ENCODE measurements around the gene ZBTB20. TPM values are rescaled to one million over a fixed set of nuclear protein-coding genes. Genes with fewer than 3 reads are reported as not detected.

The ZBTB20 gene
- total and polyA plus RNA-seq, 9 donors: 4.3 to 160 (median 107) TPM

GRCh38 chr3:115148142-115148790 lies 1.2 kb upstream of the ZBTB20 start:
- no peaks in the 10 kb centered on the region for H3K36me3 ChIP-seq
- no peaks in the 10 kb centered on the region for H3K4me1 ChIP-seq (ENCODE audit: insufficient read depth)
- TF ChIP-seq EP300 (IDR thresholded peaks at IDR 0.05) (no peak), POLR2A (IDR thresholded peaks at IDR 0.05) (peak; percentile 0), CTCF (IDR thresholded peaks at IDR 0.05) (peak in 1 of 3 donors; percentile 13)
- DNase-seq: no peak
- 1% methylated on average over 20 of the region's 20 CpGs for WGBS, 3 donors
- peak overlapping the region; percentile 87 for H3K4me3 ChIP-seq
- intact Hi-C loops (cut with DNase I): loop anchor here in 1 of 4 donors (5.0 kb wide), 1 partner anchor 1401 kb away; the partner anchor contains the start of genes ATP6V1A and NAA50
- H3K27ac ChIP-seq: peak overlapping the region; percentile 93 to 98
- H3K9me3 ChIP-seq: no peaks in the 10 kb centered on the region
- H3K27me3 ChIP-seq: no peaks in the 10 kb centered on the region

GRCh38 chr3:115147329-115148141 lies 447 bp upstream of the ZBTB20 start:
- Histone ChIP-seq H3K4me1 (ENCODE audit: insufficient read depth) (no peaks in the 10 kb centered on the region), H3K27ac (peak overlapping the region; percentile 97 to 98), H3K9me3 (no peaks in the 10 kb centered on the region), H3K36me3 (no peaks in the 10 kb centered on the region), H3K27me3 (no peaks in the 10 kb centered on the region), H3K4me3 (peak overlapping the region; percentile 91)
- WGBS, 3 donors: 0 to 1% (median 1%) methylated on average over 52 to 54 of the region's 54 CpGs
- intact Hi-C loops (cut with DNase I): loop anchor here in 1 of 4 donors (5.0 kb wide), 1 partner anchor 1400 kb away; the partner anchor contains the start of genes ATP6V1A and NAA50
- peak; percentile 97 to 99 (median 98) for DNase-seq
- TF ChIP-seq POLR2A (IDR thresholded peaks at IDR 0.05) (peak; percentile 83), EP300 (IDR thresholded peaks at IDR 0.05) (no peak)

- Histone ChIP-seq H3K27me3 (no peaks in the 10 kb centered on the region), H3K4me1 (ENCODE audit: insufficient read depth) (no peaks in the 10 kb centered on the region), H3K36me3 (no peaks in the 10 kb centered on the region), H3K9me3 (no peaks in the 10 kb centered on the region), H3K27ac (peak overlapping the region; percentile 97 to 98), H3K4me3 (peak overlapping the region; percentile 91)
- TF ChIP-seq CTCF (IDR thresholded peaks at IDR 0.05): no peak
- intact Hi-C loops (cut with DNase I): loop anchor here in 1 of 4 donors (5.0 kb wide), 1 partner anchor 1399 kb away; the partner anchor contains the start of genes ATP6V1A and NAA50
- peak in 1 of 5 donors; percentile 30 for DNase-seq
- 0 to 1% (median 0%) methylated on average over 9 of the region's 9 CpGs for WGBS, 3 donors
These were observed 1.1 kb downstream of the ZBTB20 start for GRCh38 chr3:115146032-115146417.

- no peak overlapping the region for H3K27ac ChIP-seq
- intact Hi-C loops (cut with DNase I): no loop called here
- TF ChIP-seq EP300 (IDR thresholded peaks at IDR 0.05) (no peak), CTCF (IDR thresholded peaks at IDR 0.05) (no peak), POLR2A (IDR thresholded peaks at IDR 0.05) (no peak)
These were observed 5.9 kb downstream of the ZBTB20 start for GRCh38 chr3:115141033-115141757.

More at GRCh38 chr3:115141033-115141757, 5.9 kb downstream of the ZBTB20 start:
- H3K4me1 ChIP-seq (ENCODE audit: insufficient read depth): no peaks in the 10 kb centered on the region
- H3K36me3 ChIP-seq: no peaks in the 10 kb centered on the region
- H3K4me3 ChIP-seq: no peak overlapping the region
- no peaks in the 10 kb centered on the region for H3K9me3 ChIP-seq
- no peaks in the 10 kb centered on the region for H3K27me3 ChIP-seq
- DNase-seq: no peak
